ENCODE data around the gene ZPR1.
A peak's percentile ranks its signal among the peaks of the same experiment; 100 is the strongest.
"Not testable (repeated sequence)": the region's sequence is repeated elsewhere in the genome, so short reads cannot be mapped to it uniquely, and the experiment has no call there.

Gene ZPR1

GRCh38 chr11:116792144-116792868, 4.5 kb upstream of the ZPR1 start:
- no peak for DNase-seq

- no peak for DNase-seq
Observed at GRCh38 chr11:116791813-116792143, 4.0 kb upstream of the ZPR1 start, which contains the start of gene APOA5. Gene APOA5, minus strand, starts transcription at chr11:116791879. Its CDS starts 19 bp downstream, at chr11:116791860.

DNA sequence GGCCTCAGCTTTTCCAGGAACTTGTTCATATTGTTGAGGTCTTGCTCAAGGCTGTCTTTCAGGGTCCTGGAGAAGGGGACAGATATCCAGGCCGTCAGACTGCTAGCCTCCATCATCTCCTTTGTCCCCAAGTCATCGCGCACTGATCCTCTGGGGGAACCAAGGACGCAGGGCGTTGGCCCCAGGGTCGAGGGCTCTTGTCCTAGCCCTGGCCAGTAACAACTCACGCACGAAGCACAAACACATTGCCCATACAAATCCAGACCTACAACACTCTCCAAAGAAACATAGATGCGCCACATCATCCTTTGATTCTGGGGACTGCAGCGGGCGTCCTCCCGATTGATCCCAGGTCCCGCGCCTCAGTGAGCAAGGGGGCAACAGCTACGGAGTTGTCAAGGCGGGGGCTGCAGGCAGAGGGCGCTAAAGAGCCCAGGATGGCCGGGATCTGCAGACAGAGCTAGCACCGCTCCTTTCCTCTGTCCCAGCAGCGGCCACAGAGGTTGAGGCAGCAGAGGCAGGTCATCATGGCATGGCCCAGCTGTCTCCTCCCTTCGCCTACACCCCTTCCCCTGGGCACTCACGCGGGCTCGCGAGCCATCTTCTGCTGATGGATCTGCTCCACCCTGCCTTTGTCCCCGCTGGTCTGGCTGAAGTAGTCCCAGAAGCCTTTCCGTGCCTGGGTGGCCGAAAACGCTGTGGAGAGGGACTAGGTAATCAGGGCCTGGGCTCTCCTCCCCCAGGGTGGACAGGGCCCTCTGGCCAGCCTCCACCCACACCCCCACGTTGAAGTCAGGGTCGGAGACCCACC, 3.4 kb upstream of the ZPR1 start:
- peak; percentile 64 to 76 for DNase-seq

DNA sequence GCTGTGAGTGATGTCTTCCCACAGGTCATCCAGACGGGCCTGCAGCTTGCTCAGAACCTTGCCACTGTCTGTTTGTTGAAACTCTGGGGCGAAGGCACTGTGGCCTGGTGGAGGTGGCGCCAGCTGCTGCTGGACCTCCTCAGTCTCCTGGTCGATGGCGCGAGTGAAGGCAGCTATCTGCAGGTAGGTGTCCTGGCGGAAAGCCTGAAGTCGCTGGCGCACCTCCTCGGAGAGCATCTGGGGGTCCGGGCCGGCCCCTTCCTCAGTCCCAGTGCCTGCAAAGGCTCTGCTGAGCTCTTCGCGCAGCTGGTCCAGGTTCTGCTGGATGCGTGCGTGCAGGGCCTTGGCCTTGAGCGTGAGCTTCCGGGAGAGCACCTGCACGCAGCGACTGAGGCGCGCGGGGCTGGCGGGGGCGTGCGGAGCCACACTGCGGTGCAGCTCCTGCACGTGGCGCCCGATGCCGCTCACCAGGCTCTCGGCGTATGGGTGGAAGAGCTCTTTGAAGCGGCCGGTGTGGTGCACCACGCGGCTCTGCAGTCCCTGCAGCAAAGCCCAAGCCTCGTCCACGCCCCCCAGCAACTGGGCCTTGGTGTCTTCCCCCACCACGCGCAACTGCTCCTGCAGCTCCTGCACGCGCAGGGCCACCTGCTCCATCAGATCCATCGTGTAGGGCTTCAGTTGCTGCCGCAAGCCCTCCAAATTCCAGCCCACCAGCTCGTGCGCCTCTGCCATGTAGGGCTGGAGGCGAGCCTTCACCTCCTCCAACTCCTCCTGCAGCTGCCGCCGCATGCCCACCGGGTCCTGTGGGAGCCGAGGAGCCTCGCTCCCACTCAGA, 2.6 kb upstream of the ZPR1 start:
- DNase-seq: no peak

DNA sequence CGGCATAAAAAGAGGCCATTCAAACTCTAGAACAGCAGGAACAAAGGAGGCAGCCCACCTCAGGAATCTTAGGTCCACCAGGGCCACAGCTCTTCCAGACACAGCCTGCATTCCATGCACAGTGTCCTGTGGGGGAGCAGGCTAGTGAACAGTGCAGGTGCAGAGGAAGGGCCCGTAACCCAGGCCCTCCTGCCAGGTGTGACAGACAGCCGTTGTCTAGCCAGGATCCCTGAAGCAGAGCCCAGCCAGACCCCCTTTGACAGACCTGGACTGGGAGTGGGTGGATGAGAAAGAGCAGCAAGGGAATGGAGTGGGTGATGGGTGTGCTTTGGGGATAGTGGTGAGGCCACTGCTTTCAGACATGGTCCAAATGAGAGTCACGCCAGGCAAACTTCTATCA, 1.2 kb upstream of the ZPR1 start:
- no peak for DNase-seq

- no peak for DNase-seq
Observed at GRCh38 chr11:116788534-116788933, 711 bp upstream of the ZPR1 start.

DNA sequence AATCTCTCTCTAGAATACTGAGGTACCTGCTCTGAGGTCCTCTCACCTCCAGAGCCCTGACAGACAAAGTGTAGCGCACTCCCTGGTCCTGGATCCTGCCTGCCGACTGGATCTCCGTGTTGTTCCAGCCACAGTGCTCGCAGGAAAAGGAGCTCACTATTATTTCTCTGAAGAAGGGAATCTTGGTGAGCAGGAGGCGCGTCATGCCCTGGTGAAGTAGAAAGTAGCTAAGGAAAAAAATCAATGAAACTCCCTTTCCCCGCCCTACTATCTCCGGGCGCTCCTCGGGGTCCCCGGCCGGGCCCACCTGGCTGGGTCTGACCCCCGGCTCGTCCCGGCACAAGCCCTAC, 412 bp downstream of the ZPR1 start:
- DNase-seq: no peak

- no peak for DNase-seq
Observed at GRCh38 chr11:116786966-116787365, 857 bp downstream of the ZPR1 start.

GRCh38 chr11:116786326-116786725, 1.5 kb downstream of the ZPR1 start:
- no peak for DNase-seq

DNA sequence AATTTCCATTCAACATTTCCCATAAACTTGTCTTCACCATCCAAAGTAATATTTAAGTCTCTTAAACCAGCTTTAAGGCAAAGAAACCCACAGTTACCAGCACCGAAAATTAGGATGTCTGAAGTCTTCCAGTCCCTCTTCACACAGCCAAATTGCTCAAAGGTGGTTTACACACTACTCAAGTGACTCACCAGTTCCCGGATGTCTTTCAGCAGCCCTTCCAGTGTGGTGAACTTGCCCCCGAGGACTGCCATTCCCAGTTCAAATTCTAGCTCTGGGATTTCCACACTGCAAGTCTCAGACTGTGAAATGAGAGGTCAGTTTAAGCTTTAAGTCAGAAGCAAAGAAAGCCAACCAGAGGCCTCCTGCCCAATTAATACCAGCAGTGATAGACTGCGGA, 5.1 kb downstream of the ZPR1 start:
- no peak for DNase-seq

- no peak for DNase-seq
Observed at GRCh38 chr11:116778556-116778955, 9.3 kb downstream of the ZPR1 start.

GRCh38 chr11:116777056-116777455, 10.8 kb downstream of the ZPR1 start:
- no peak for DNase-seq

DNA sequence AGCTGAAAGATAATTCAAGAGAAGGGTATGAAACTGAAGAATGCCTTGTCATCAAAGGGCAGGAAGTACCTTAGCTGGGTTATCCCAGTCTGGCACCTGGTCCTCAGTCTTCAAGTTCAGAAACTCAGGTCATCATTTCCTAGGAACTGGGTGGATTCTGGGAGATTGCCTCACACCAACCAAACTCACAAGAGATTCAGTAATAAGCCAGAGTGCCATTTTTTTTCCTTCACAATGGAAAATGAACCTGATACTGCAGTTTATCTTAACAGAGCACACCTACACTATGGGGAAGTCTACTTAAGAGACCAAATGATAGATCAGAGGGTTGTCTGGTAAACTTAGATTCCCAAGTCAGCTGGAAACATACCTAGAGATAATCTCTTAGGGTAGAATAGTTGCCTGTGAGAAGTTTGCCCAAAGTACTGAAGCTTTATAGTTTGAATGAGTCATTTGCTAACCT, 11.3 kb downstream of the ZPR1 start:
- DNase-seq: no peak

GRCh38 chr11:116775975-116776374, 11.8 kb downstream of the ZPR1 start:
- DNase-seq: no peak

GRCh38 chr11:116774661-116775060, 13.2 kb downstream of the ZPR1 start:
- DNase-seq: no peak

DNA sequence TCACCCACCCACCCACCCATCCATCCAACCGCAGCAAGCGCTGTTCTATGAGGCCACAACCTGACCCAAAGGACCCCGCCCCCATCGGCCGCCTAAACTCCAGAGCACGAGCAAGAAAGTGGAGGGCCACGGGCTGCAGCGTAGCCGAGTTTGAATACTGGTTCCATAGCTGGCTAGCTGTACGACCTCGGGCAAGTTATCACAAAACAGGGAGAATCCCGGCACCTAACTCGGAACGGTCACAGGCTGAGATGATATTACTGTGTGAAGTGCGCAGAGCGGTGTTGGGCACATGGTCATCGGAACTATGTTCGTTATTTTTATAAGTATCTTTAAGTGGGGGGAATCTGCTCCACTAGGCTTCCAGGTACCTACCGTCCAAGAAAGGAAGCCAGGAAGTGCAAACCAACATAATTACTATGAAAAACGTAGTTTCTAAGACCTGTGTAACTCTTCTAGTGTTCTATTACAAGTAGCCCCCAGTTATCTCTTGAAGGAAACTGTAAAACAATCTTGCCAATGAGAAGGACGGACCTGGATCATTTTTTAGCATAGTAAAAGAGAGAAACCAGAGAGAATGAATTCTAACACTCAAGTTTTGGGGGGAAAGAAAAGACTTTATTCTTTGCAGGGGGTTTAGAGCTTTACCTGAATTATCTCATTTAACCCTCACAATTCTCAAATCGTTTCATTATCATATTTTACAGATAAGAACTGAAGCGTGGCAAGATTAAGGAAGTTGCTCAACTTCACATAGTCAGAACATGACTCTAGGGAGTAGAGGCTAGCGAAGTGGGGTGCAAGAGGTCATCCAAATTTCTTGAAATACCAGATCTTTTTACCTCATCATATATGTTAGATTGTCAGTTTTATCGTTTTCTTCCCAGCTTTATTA, 14.4 kb downstream of the ZPR1 start:
- DNase-seq: peak; percentile 65 to 68

GRCh38 chr11:116772443-116773202, 15.2 kb downstream of the ZPR1 start, which contains the start of gene BUD13:
Gene BUD13, minus strand, starts transcription at chr11:116772987. Its CDS starts 23 bp downstream, at chr11:116772964.
- peak; percentile 90 for DNase-seq

DNA sequence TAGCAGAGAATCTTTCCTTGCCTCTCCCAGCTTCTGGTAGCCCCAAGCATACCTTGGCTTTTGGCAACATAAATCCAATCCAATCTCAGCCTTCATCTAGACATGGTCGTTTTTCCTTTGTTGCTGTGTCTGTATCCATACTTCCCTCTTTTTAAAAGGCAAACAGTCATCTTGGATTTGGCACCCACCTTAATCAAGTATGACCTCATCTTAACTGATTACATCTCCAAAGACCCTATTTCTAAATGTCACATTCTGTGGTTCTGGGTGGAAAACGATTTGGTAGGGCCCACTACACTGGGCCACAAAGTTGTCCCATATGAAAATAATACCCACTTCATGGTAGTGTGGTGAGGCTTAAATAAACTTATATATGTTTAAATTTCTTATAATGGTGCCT, 15.9 kb downstream of the ZPR1 start:
- no peak for DNase-seq

DNA sequence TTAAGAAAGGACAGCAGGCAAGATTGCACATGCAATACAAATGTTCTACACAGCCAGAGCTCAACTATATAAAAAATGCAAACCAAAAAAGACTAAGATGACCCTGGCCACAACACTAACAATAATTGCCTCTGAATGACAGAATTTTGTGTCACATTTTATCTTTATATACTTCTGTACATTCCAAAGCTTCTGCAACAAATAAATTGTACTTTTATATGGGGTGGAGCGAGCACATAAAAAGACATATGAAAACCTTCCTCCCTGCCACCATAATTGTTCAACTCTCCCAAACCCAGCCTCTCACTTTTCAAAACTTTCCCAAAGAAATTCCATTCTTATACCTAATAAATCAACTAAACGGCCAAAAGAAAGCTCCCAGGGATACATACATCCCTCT, 25.7 kb downstream of the ZPR1 start:
- DNase-seq: no peak

DNA sequence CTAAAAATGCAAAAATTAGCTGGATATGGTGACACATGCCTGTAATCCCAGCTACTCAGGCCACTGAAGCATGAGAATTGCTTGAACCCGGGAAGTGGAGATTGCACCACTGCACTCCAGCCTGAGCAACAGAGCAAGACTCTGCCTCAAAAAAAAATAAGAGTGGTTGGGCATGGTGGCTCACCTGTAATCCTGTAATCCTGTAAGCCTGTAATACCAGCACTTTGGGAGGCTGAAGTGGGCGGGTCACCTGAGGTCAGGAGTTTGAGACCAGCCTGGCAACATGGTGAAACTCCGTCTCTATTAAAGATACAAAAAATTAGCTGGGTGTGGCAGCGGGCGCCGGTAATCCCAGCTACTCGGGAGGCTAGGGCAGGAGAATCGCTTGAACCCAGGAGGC, 31.8 kb downstream of the ZPR1 start:
- not testable (repeated sequence) for DNase-seq

DNA sequence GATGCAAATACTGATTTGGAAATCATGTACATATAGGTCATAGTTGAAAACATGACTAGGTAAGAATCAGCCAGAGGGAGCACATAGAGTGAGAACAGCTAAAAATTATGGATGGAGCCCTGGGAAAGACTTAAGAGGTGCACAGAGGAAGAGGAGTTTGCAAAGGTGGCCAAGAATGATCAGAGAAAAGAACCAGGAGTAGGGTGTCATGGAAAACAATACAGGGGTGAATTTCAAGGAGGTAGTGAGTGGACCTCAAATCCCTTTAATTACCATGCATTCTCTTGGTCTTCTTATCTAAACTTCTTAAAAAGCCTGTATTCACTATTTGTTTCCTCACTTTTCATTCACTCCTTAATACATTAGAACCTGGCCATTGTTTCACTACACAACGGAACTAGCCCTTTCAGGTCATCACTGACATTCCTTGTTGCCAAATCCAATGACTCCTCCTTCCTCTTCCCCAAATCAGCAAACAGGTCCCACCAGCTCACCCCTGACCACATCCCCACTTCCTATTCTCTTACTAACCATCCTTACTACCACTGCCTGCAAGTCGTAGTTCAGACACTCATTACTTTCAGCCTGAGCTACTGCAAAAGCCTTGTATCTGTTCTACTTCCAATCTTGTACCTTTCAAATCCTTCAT, 37.6 kb downstream of the ZPR1 start:
- DNase-seq: peak; percentile 39 to 47

All from inflammatory macrophage (primary cell).